Vagina (tissue), 2 donors: ENCODE data around the gene RAD52. TPM values are rescaled to one million over a fixed set of nuclear protein-coding genes. Genes with fewer than 3 reads are reported as not detected.

Source experiments
- DNase-seq, 2 donors: peaks; one replicate each; pipeline ENCODE4 v3.0.0-alpha.2; 2017; ENCODE audit errors: extremely low spot score in 2 of 2
- H3K27ac ChIP-seq: fragments of 200-600 bp; sonication (generic); one replicate; pipeline ENCODE4 v1.5.1; 2019
- H3K27me3 ChIP-seq: fragments of 200-600 bp; sonication (generic); one replicate; pipeline ENCODE4 v1.5.1; 2019
- H3K36me3 ChIP-seq, 2 donors: fragments of 200-600 bp; sonication (generic); one replicate each; pipeline ENCODE4 v1.5.1; 2017 to 2019
- H3K4me1 ChIP-seq: fragments of 200-600 bp; sonication (generic); one replicate; pipeline ENCODE4 v1.5.1; 2019
- H3K4me3 ChIP-seq, 2 donors: fragments of 200-600 bp; sonication (generic); 1 replicate in 1 of 2; 2 replicates in 1 of 2; pipeline ENCODE4 v1.5.1; 2016 to 2019
- H3K9me3 ChIP-seq: fragments of 200-600 bp; sonication (generic); one replicate; pipeline ENCODE4 v1.5.1; 2019
- CTCF ChIP-seq, 3 experiments: fragments of 450-650 bp in 2 of 3; fragments of 200-600 bp in 1 of 3; sonication (generic) in 1 of 3; IDR thresholded peaks; one replicate each; pipeline ENCODE4 v1.5.1; 2017 to 2019; ENCODE audit warnings: antibody characterized with exemption in 3 of 3, mild to moderate bottlenecking in 2 of 3, moderate library complexity in 2 of 3
- POLR2A ChIP-seq, 2 donors: fragments of 450-650 bp; IDR thresholded peaks; one replicate each; pipeline ENCODE4 v1.6.1; 2017; ENCODE audit warnings: antibody characterized with exemption in 2 of 2, mild to moderate bottlenecking in 2 of 2, moderate library complexity in 2 of 2
- POLR2AphosphoS5 ChIP-seq, 2 donors: sonication (generic); formaldehyde crosslinking; IDR thresholded peaks; one replicate each; pipeline ENCODE4 v1.9.0; 2017; ENCODE audit warnings: antibody characterized with exemption in 2 of 2, mild to moderate bottlenecking in 2 of 2, low read depth in 1 of 2; ENCODE audit not compliant: insufficient read depth in 1 of 2
- intact Hi-C: fragments of 100-400 bp; cut with DNase I; formaldehyde crosslinking; loops from one replicate; pipeline ENCODE4 v1.15.1; 2023
- total RNA-seq: library from RNA; depleted of rRNA; stranded (reverse); fragments of >200 nt; gene quantifications from one replicate; pipeline ENCODE4 v1.2.3, GENCODE V29; 2016

The RAD52 gene
- total RNA-seq, 1 donor from 2014 or later = 40.3 TPM

DNA sequence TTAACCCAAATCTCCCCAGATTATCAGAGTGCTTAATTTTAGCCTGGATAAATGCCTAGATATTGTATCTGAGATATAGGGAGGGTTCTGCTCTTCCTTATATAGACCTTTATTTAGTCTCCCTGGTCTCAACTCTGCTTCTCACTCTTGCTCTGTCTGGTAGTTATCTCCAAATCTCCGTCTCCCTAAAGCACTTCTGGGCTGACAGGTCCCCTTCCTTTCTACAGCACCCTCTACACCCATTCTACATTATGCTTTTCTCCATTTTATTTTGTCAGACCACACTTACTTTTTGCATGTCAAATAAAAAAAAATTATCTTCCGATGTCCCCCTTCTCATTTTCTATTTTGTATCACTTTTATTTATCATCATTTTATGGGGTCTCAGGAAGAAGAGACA lies 39.6 kb upstream of the RAD52 start:
- no peak overlapping the region for H3K4me3 ChIP-seq
- peaks cover 47% of the 10 kb centered on the region for H3K4me1 ChIP-seq
- intact Hi-C loops = no loop called here
- no peaks in the 10 kb centered on the region for H3K9me3 ChIP-seq
- no peaks in the 10 kb centered on the region for H3K27me3 ChIP-seq
- peak overlapping the region; percentile 97 for H3K27ac ChIP-seq
- H3K36me3 ChIP-seq = no peaks in the 10 kb centered on the region
- TF ChIP-seq POLR2A (IDR thresholded peaks at IDR 0.05) = no peak
- no peak for TF ChIP-seq CTCF (IDR thresholded peaks at IDR 0.05)
- no peak for TF ChIP-seq POLR2AphosphoS5 (IDR thresholded peaks at IDR 0.05; ENCODE audit: insufficient read depth in 1 of 2, low read depth in 1 of 2)
- DNase-seq = no peak

DNA sequence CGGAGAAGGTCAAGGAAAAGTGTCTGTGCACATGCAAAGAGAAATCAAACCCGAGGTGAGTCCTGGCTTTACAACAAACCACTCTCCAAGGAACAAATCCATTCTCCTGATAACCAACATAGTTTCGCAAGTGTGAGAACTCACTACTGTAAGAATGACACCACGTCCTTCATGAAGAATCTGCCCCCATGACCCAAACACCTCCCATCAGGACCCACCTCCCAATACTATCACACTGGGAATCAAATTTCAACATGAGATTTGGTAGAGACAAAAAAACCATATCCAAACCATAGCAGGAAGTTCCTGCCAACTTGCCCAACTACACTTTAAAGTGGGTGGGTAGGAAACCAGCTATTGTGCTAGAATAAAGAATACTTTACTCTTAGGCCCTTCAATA lies 39.2 kb upstream of the RAD52 start:
- Histone ChIP-seq H3K9me3 (no peaks in the 10 kb centered on the region), H3K27me3 (no peaks in the 10 kb centered on the region), H3K27ac (peak overlapping the region; percentile 97), H3K4me1 (peaks cover 43% of the 10 kb centered on the region), H3K4me3 (no peak overlapping the region), H3K36me3 (no peaks in the 10 kb centered on the region)
- intact Hi-C loops = no loop called here
- DNase-seq = no peak
- TF ChIP-seq CTCF (IDR thresholded peaks at IDR 0.05) (no peak), POLR2A (IDR thresholded peaks at IDR 0.05) (no peak), POLR2AphosphoS5 (IDR thresholded peaks at IDR 0.05; ENCODE audit: insufficient read depth in 1 of 2, low read depth in 1 of 2) (no peak)

GRCh38 chr12:981961-982360 lies 32.5 kb upstream of the RAD52 start:
- Histone ChIP-seq H3K27ac (no peak overlapping the region), H3K36me3 (no peaks in the 10 kb centered on the region), H3K9me3 (no peaks in the 10 kb centered on the region), H3K4me1 (no peaks in the 10 kb centered on the region), H3K27me3 (no peaks in the 10 kb centered on the region), H3K4me3 (no peak overlapping the region)
- DNase-seq = no peak
- intact Hi-C loops = no loop called here
- TF ChIP-seq POLR2AphosphoS5 (IDR thresholded peaks at IDR 0.05; ENCODE audit: insufficient read depth in 1 of 2, low read depth in 1 of 2) (no peak), CTCF (IDR thresholded peaks at IDR 0.05) (no peak), POLR2A (IDR thresholded peaks at IDR 0.05) (no peak)

DNA sequence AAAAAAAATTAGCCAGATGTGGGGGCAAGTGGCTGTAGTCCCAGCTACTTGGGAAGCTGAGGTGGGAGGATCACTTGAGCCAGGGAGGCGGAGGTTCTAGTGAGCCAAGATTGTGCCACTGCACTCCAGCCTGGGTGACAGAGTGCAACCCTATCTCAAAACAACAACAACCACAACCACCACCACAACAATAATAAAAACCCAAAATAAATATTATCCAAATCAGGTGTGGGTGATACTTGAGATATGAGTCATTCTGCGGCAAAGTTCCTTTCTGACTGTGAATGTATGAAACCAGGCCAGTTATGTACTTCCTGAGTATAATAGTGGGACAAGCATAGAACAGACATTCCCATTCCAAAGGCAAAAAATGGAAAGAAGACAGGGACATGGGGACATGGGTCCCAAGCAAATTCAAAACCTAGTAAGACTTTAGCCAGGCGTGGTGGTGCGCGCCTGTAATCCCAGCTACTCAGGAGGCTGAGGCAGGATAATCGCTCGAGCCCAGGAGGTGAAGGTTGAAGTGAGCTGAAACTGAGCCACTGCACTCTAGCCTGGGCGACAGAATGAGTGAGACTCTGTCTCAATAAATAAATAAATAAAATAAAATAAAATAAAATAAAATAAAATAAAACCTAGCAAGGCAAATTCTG lies 31.8 kb upstream of the RAD52 start:
- Histone ChIP-seq H3K36me3 (no peaks in the 10 kb centered on the region), H3K27me3 (no peaks in the 10 kb centered on the region), H3K4me1 (no peaks in the 10 kb centered on the region), H3K9me3 (no peaks in the 10 kb centered on the region), H3K27ac (no peak overlapping the region), H3K4me3 (no peak overlapping the region)
- intact Hi-C loops = no loop called here
- TF ChIP-seq POLR2AphosphoS5 (IDR thresholded peaks at IDR 0.05; ENCODE audit: insufficient read depth in 1 of 2, low read depth in 1 of 2) (no peak), CTCF (IDR thresholded peaks at IDR 0.05) (no peak), POLR2A (IDR thresholded peaks at IDR 0.05) (no peak)
- DNase-seq = no peak

DNA sequence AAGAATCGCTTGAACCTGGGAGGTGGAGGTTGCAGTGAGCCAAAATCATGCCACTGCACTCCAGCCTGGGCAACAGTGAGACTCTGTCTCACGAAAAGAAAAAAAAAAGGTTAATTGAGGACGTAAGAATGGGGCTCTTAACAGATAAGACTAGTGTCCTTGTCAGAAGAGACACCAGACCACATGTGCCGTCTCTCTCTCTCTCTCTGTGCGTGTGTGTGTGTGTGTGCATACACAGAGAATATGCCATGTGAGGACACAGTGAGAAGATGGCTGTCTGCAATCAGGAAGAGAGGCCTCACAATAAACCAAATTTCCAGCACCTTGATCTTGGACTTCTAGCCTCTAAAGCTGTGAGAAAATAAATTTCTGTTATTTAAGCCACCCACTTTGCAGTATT lies 29.9 kb upstream of the RAD52 start:
- Histone ChIP-seq H3K4me1 (no peaks in the 10 kb centered on the region), H3K27me3 (no peaks in the 10 kb centered on the region), H3K36me3 (no peaks in the 10 kb centered on the region), H3K9me3 (no peaks in the 10 kb centered on the region), H3K27ac (no peak overlapping the region), H3K4me3 (no peak overlapping the region)
- no peak for TF ChIP-seq POLR2A (IDR thresholded peaks at IDR 0.05)
- TF ChIP-seq CTCF (IDR thresholded peaks at IDR 0.05) = no peak
- TF ChIP-seq POLR2AphosphoS5 (IDR thresholded peaks at IDR 0.05; ENCODE audit: insufficient read depth in 1 of 2, low read depth in 1 of 2) = no peak
- intact Hi-C loops = no loop called here
- no peak for DNase-seq
